GM12878 (cell line): ENCODE data around the gene TRPM7. TPM values are rescaled to one million over a fixed set of nuclear protein-coding genes. Genes with fewer than 3 reads are reported as not detected.

Experiments
- ATAC-seq: fragments of 200-7000 bp; cut with Tn5 transposase; 3 replicates; pipeline ENCODE4 v1.9.1; 2020; ENCODE audit warnings: mild to moderate bottlenecking, moderate library complexity
- BruUV-seq: library from RNA; stranded (reverse); fragments of 400-500 nt; replicated peaks from 2 replicates; lab custom pipeline; 2021; lab: Mats Ljungman, UMichigan
- CTCF ChIA-PET: fragments of 300-600 bp; sonication (Branson Sonifier 250); formaldehyde crosslinking; extraction: SDS; loops from one replicate; lab custom pipeline; 2021; ENCODE audit warnings: inconsistent platforms; lab: Yijun Ruan, JAX
- POLR2A ChIA-PET: fragments of 350-600 bp; formaldehyde crosslinking; extraction: SDS; loops from one replicate; lab custom pipeline; 2021; ENCODE audit warnings: inconsistent platforms; lab: Charles Lee
- RAD21 ChIA-PET: fragments of 300-600 bp; sonication (Branson Sonifier 250); formaldehyde crosslinking; loops from one replicate; lab custom pipeline; 2023; ENCODE audit warnings: antibody characterized with exemption; ENCODE audit not compliant: unreplicated experiment; lab: Charles Lee
- SMC1A ChIA-PET: fragments of 300-600 bp; sonication (Branson Sonifier 250); formaldehyde crosslinking; loops from one replicate; lab custom pipeline; 2023; ENCODE audit not compliant: unreplicated experiment, uncharacterized antibody; lab: Charles Lee
- DNase-seq: peaks from one replicate; pipeline ENCODE4 v3.0.0-alpha.2; 2011; ENCODE audit warnings: low read depth, low spot score
- FAIRE-seq: peaks from 3 replicates; lab custom pipeline; 2011; peaks lifted over from hg19 to GRCh38; lab: Jason Lieb, UNC
- H2AFZ ChIP-seq: 2 replicates; pipeline ENCODE4 v1.6.0; 2011; ENCODE audit warnings: low read depth, low read length, control low read depth; ENCODE audit not compliant: control insufficient read depth
- H3K27ac ChIP-seq: 2 replicates; pipeline ENCODE4 v1.5.1; 2011; ENCODE audit warnings: control low read depth; ENCODE audit not compliant: control insufficient read depth, insufficient read depth
- H3K27me3 ChIP-seq, 2 experiments: replicated peaks in 1 of 2; 2 replicates each; pipeline versions ENCODE4 v1.6.0 to v1.6.1; 2011; ENCODE audit warnings: low read length in 1 of 2; ENCODE audit not compliant: control insufficient read depth in 2 of 2, insufficient read depth in 2 of 2
- H3K36me3 ChIP-seq, 2 experiments: 2 replicates each; pipeline ENCODE4 v1.5.1; 2011; ENCODE audit warnings: low read length in 1 of 2; ENCODE audit not compliant: control insufficient read depth in 2 of 2, insufficient read depth in 2 of 2
- H3K4me1 ChIP-seq: 2 replicates; pipeline ENCODE4 v1.6.1; 2011; ENCODE audit warnings: mild to moderate bottlenecking, low read length, moderate library complexity, mixed read lengths; ENCODE audit not compliant: control insufficient read depth, insufficient read depth
- H3K4me2 ChIP-seq: 2 replicates; pipeline ENCODE4 v1.6.0; 2011; ENCODE audit warnings: control low read depth; ENCODE audit not compliant: control insufficient read depth, insufficient read depth
- H3K4me3 ChIP-seq: fragments of 200-600 bp; sonication (generic); 2 replicates; pipeline ENCODE4 v1.5.1; 2016
- H3K79me2 ChIP-seq: 2 replicates; pipeline ENCODE4 v1.6.0; 2011; ENCODE audit warnings: low read length; ENCODE audit not compliant: control insufficient read depth, insufficient read depth
- H3K9ac ChIP-seq: 2 replicates; pipeline ENCODE4 v1.8.0; 2011; ENCODE audit warnings: low read length, control low read depth, mixed read lengths; ENCODE audit not compliant: control insufficient read depth, insufficient read depth
- H3K9me3 ChIP-seq: replicated peaks from 3 replicates; pipeline ENCODE4 v1.5.1; 2011; ENCODE audit warnings: mild to moderate bottlenecking, low read length; ENCODE audit not compliant: control insufficient read depth, insufficient read depth
- H4K20me1 ChIP-seq: 2 replicates; pipeline ENCODE4 v1.6.0; 2011; ENCODE audit not compliant: control insufficient read depth, insufficient read depth
- ASH2L ChIP-seq: fragments of 300-600, 200-600 bp; sonication (generic); IDR thresholded peaks from 2 replicates; pipeline ENCODE4 v1.6.1; 2017; ENCODE audit warnings: low read depth, mild to moderate bottlenecking, borderline replicate concordance
- BCL11A ChIP-seq: IDR thresholded peaks from 2 replicates; pipeline ENCODE4 v1.6.1; 2011; ENCODE audit warnings: low read depth, low read length
- EED ChIP-seq: sonication (generic); IDR thresholded peaks from 2 replicates; pipeline ENCODE4 v1.6.1; 2016; ENCODE audit warnings: antibody characterized with exemption, low read depth
- KAT2A ChIP-seq: conservative IDR thresholded peaks from 2 replicates; pipeline ENCODE4 v1.6.1; 2011; ENCODE audit warnings: low read depth, low read length; ENCODE audit not compliant: control insufficient read depth
- MEF2A ChIP-seq: IDR thresholded peaks from 2 replicates; pipeline ENCODE4 v1.6.1; 2011; ENCODE audit warnings: low read depth, mild to moderate bottlenecking, low read length, moderate library complexity; ENCODE audit not compliant: insufficient read depth
- NR2F1 ChIP-seq: fragments of 450-650 bp; conservative IDR thresholded peaks from 2 replicates; pipeline ENCODE4 v1.6.1; 2017; ENCODE audit warnings: mild to moderate bottlenecking
- PML ChIP-seq: IDR thresholded peaks from 2 replicates; pipeline ENCODE4 v1.6.1; 2012; ENCODE audit warnings: low read length, inconsistent platforms
- POLR2AphosphoS2 ChIP-seq: IDR thresholded peaks from 2 replicates; pipeline ENCODE4 v1.6.1; 2011; ENCODE audit warnings: low read depth, mild to moderate bottlenecking, low read length, improper control_type of control experiment, moderate library complexity
- RFX5 ChIP-seq: IDR thresholded peaks from 2 replicates; pipeline ENCODE4 v1.6.1; 2011; ENCODE audit warnings: low read depth, low read length, improper control_type of control experiment
- SIX5 ChIP-seq: IDR thresholded peaks from 2 replicates; pipeline ENCODE4 v1.6.1; 2011; ENCODE audit warnings: mild to moderate bottlenecking, low read depth, low read length, moderate library complexity; ENCODE audit not compliant: severe bottlenecking
- SMC3 ChIP-seq: IDR thresholded peaks from 2 replicates; pipeline ENCODE4 v1.6.1; 2011; ENCODE audit warnings: low read length, improper control_type of control experiment, borderline replicate concordance
- TARDBP ChIP-seq: IDR thresholded peaks from 2 replicates; pipeline ENCODE4 v1.6.1; 2016; ENCODE audit warnings: borderline replicate concordance
- ZNF384 ChIP-seq: IDR thresholded peaks from 2 replicates; pipeline ENCODE4 v1.6.1; 2012; ENCODE audit warnings: low read depth, mild to moderate bottlenecking, low read length, improper control_type of control experiment, borderline replicate concordance
- WGBS: methylation state at CpG from one replicate; pipeline ENCODE4 v1.1.6; 2016; ENCODE audit warnings: low lambda C conversion rate; ENCODE audit not compliant: insufficient replicate concordance, insufficient coverage; ENCODE audit errors: missing lambda C conversion rate; 5-methylcytosine and 5-hydroxymethylcytosine counted together
- in situ Hi-C: fragments of 300-500 bp; cut with MboI; formaldehyde crosslinking; loops from 9 replicates; pipeline ENCODE4 v1.14.3; 2018; ENCODE audit warnings: mixed read lengths
- intact Hi-C: fragments of 100-400 bp; cut with micrococcal nuclease; formaldehyde crosslinking; loops from one replicate; pipeline ENCODE4 v1.14.2; 2022; ENCODE audit not compliant: unreplicated experiment
- polyA plus RNA-seq, 11 experiments: library from polyadenylated mRNA; depleted of rRNA in 4 of 11; unstranded in 6 of 11; stranded (reverse) in 5 of 11; fragments of >200 nt; fragmentation: Nextera tagmentation in 4 of 11; fragmentation: Illumina TruSeq in 1 of 11; extraction: Ambion mirVana in 4 of 11; extraction: Trizol in 1 of 11; gene quantifications; 1 replicate in 1 of 11; 2 replicates in 10 of 11; pipeline versions ENCODE4 v1.2.1 to v1.2.3, GENCODE V29; 2011 to 2016; ENCODE audit warnings: inconsistent platforms in 2 of 11, missing spikeins in 2 of 11, low read depth in 1 of 11
- total RNA-seq, 4 experiments: library from RNA; depleted of rRNA in 3 of 4; stranded (reverse); fragments of >200 nt in 3 of 4; fragmentation: Illumina TruSeq in 1 of 4; extraction: Trizol in 1 of 4; gene quantifications; 2 replicates each; pipeline versions ENCODE4 v1.2.1 to v1.2.3, GENCODE V29; 2013 to 2021
- TF ChIP-seq, protein P1 (sequence below): fragments of 450-650 bp; conservative IDR thresholded peaks from 2 replicates; pipeline ENCODE4 v1.6.1; 2017; ENCODE audit warnings: mild to moderate bottlenecking, moderate library complexity
- TF ChIP-seq, protein P2 (sequence below): fragments of 450-650 bp; IDR thresholded peaks from 2 replicates; pipeline ENCODE4 v1.6.1; 2017; ENCODE audit warnings: borderline replicate concordance

TRPM7 gene
- total and polyA plus RNA-seq, 10 of the 15 experiments (the other 5 are each of a cell fraction or from before 2014, with no cell fraction given), result 4.5 to 49.7 (median 22.5) TPM

DNA sequence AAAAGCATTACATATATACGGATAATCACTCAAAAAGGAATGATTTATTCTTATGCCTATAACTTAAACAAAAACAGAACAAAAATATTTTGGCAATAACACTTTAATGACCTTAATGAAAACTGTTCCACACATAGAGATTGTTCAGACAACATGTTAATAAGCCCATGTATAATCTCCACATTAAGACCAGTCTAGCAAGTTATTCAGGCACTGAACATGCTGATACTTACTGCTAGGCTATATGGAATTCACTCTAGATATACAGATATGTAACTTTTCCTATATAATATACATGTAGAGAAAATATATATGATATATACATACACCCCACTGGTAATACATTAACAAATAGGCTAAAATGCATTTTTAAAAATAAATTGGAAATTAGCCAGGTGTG is 96.3 kb downstream of the TRPM7 start (continued):
- TF ChIP-seq POLR2AphosphoS2 (no peak), MEF2A (no peak)

DNA sequence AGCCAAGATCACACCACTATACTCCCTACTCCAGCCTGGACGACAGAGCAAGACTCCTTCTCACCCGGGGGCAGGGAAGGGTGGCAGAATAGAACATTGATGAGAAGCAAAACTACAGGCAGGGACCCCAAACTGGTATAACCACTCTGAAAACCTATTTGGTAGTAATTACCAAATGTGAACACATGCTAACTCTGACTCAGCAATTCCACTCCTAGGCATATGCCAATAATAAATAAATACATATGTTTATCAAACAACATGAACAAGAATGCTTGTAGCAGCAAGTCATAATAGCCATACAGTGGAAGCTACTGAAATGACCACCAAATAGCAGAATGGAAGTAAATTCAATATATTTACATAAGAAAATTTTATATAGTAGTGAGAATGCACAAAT is 109.1 kb downstream of the TRPM7 start:
- H3K79me2 ChIP-seq, result no peaks in the 10 kb centered on the region
- SMC1A ChIA-PET, result interaction anchor here (1.3 kb wide), 1 partner anchor 12 kb away, joined by 4 read pairs; no protein-coding TSS in a partner anchor
- no TSS peak for BruUV-seq
- no peaks in the 10 kb centered on the region for H4K20me1 ChIP-seq
- no peak overlapping the region for H3K4me2 ChIP-seq
- 97% methylated on average over 2 of the region's 2 CpGs for WGBS
- no peaks in the 10 kb centered on the region for H3K9me3 ChIP-seq
- RAD21 ChIA-PET, result no interaction called here
- ATAC-seq (no peak), DNase-seq (no peak), FAIRE-seq (no peak)
- TF ChIP-seq PML (no peak), TARDBP (no peak)
- no peaks in the 10 kb centered on the region for H3K27me3 ChIP-seq
- H3K4me3 ChIP-seq, result no peak overlapping the region
- in situ Hi-C loops (no loop called here), intact Hi-C loops (loop anchor here (5.0 kb wide), 1 partner anchor 35 kb away; no protein-coding TSS in a partner anchor)
- no peak overlapping the region for H2AFZ ChIP-seq
- CTCF ChIA-PET, result no interaction called here
- POLR2A ChIA-PET, result interaction anchor here (0.6 kb wide), 1 partner anchor 202 kb away, joined by 5 read pairs; no protein-coding TSS in a partner anchor
- H3K9ac ChIP-seq, result no peak overlapping the region
- peaks cover 0 to 30% of the 10 kb centered on the region in 2 experiments for H3K36me3 ChIP-seq
- H3K4me1 ChIP-seq, result no peaks in the 10 kb centered on the region
- H3K27ac ChIP-seq, result no peak overlapping the region

DNA sequence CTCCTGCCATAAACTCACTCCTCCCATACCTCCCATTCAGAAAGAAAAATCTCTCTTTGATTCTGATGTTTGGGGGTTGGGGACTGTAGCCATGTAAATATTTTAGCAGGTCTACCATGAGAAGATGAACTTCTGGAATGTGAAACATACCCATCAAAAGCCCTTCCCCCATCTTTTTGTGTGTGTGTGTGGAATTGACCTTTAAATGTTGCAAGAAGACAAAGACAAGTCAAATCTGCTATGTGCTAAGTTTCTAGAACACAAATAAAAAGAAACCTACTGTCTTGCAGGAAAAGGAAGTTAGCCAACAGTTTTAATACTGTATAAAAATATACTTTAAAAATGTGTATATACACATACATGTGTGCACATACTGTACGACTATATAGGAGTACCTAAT is 110.4 kb downstream of the TRPM7 start:
- intact Hi-C loops, result loop anchor here (5.0 kb wide), 1 partner anchor 36 kb away; no protein-coding TSS in a partner anchor
- H3K4me1 ChIP-seq, result no peaks in the 10 kb centered on the region
- SMC1A ChIA-PET, result no interaction called here
- CTCF ChIA-PET, result no interaction called here
- no peak overlapping the region for H3K4me2 ChIP-seq
- 100% methylated on average over 1 of the region's 1 CpG for WGBS
- H3K36me3 ChIP-seq, result peaks cover 2 to 32% of the 10 kb centered on the region in 2 experiments; a peak in 3 of 4 replicates
- in situ Hi-C loops, result no loop called here
- H2AFZ ChIP-seq, result no peak overlapping the region
- ATAC-seq (no peak), DNase-seq (no peak), FAIRE-seq (no peak)
- H4K20me1 ChIP-seq, result no peaks in the 10 kb centered on the region
- no peaks in the 10 kb centered on the region for H3K27me3 ChIP-seq
- POLR2A ChIA-PET, result no interaction called here
- RAD21 ChIA-PET, result no interaction called here
- H3K4me3 ChIP-seq, result no peak overlapping the region
- H3K27ac ChIP-seq, result no peak overlapping the region
- H3K79me2 ChIP-seq, result no peaks in the 10 kb centered on the region
- H3K9me3 ChIP-seq, result no peaks in the 10 kb centered on the region
- no peak overlapping the region for H3K9ac ChIP-seq
- no TSS peak for BruUV-seq
- TF ChIP-seq NR2F1 (no peak), KAT2A (no peak), ZNF384 (no peak), BCL11A (no peak), EED (no peak), RFX5 (no peak), SIX5 (no peak), ASH2L (no peak), SMC3 (no peak)
- TF ChIP-seq, protein P1, sequence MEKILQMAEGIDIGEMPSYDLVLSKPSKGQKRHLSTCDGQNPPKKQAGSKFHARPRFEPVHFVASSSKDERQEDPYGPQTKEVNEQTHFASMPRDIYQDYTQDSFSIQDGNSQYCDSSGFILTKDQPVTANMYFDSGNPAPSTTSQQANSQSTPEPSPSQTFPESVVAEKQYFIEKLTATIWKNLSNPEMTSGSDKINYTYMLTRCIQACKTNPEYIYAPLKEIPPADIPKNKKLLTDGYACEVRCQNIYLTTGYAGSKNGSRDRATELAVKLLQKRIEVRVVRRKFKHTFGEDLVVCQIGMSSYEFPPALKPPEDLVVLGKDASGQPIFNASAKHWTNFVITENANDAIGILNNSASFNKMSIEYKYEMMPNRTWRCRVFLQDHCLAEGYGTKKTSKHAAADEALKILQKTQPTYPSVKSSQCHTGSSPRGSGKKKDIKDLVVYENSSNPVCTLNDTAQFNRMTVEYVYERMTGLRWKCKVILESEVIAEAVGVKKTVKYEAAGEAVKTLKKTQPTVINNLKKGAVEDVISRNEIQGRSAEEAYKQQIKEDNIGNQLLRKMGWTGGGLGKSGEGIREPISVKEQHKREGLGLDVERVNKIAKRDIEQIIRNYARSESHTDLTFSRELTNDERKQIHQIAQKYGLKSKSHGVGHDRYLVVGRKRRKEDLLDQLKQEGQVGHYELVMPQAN, result no peak
- TF ChIP-seq, protein P2, sequence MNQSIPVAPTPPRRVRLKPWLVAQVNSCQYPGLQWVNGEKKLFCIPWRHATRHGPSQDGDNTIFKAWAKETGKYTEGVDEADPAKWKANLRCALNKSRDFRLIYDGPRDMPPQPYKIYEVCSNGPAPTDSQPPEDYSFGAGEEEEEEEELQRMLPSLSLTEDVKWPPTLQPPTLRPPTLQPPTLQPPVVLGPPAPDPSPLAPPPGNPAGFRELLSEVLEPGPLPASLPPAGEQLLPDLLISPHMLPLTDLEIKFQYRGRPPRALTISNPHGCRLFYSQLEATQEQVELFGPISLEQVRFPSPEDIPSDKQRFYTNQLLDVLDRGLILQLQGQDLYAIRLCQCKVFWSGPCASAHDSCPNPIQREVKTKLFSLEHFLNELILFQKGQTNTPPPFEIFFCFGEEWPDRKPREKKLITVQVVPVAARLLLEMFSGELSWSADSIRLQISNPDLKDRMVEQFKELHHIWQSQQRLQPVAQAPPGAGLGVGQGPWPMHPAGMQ, result no peak
